Myocyte (in vitro differentiated cells): Measurements from ENCODE around the gene GABRB1. TPM values are rescaled to one million over a fixed set of nuclear protein-coding genes. Genes with fewer than 3 reads are reported as not detected.

ENCODE experiments used
- DNase-seq: peaks from one replicate; pipeline ENCODE4 v3.0.0-alpha.2; 2012; ENCODE audit warnings: low read depth
- total RNA-seq: library from RNA; depleted of rRNA; stranded (reverse); fragments of >200 nt; gene quantifications from 2 replicates; pipeline ENCODE4 v1.2.3, GENCODE V29; 2014

The GABRB1 gene
- total RNA-seq, 1 donor from 2014 or later, result not detected

DNA sequence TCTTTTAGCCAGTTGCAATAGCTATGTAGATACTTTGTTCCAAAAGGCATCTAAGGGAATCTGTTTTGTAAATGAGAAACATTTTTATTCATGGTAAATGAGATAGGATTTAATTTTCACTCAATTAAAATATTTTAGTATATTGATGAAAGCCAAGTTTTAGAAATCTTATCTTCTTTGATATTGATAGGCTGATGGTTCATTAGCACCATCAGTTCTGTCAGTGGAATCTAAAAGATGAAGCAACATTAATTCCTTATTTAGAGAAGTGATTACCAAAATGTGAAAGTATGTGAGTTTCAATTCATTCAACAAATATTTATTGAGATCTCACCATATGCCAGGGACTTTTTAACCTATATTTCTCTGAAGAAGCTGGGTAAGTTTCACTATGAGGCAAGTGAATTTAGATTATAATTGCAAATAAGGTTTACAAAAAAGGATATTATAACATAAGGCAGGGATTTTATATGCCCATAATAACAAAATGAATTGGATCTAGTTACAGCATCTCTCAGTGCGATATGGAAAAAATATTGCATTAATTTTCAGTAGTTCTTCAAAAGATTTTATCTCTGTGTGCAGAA lies 79.3 kb downstream of the GABRB1 start:
- DNase-seq, result no peak

GRCh38 chr4:47118192-47118929 lies 87.0 kb downstream of the GABRB1 start:
- DNase-seq, result no peak

DNA sequence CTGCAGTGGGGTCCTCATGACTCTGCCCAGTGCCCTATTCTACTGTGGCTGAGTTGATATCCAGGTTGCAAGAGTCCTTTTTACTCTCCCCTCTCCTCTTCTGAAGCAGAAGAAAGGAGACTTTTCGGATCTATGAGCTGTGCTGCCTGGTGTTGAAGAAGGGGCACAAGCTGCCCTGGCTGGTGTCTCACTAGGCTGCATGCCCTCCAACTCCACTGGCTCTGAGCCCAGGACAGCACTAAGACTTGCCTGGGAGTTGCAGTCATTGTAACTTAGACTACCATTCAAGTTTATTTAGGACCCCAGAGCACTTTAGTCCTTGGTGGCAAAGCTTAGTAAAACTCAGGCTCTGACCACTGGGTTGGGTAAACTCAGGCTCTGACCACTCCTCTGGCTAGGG lies 89.4 kb downstream of the GABRB1 start:
- no peak for DNase-seq

DNA sequence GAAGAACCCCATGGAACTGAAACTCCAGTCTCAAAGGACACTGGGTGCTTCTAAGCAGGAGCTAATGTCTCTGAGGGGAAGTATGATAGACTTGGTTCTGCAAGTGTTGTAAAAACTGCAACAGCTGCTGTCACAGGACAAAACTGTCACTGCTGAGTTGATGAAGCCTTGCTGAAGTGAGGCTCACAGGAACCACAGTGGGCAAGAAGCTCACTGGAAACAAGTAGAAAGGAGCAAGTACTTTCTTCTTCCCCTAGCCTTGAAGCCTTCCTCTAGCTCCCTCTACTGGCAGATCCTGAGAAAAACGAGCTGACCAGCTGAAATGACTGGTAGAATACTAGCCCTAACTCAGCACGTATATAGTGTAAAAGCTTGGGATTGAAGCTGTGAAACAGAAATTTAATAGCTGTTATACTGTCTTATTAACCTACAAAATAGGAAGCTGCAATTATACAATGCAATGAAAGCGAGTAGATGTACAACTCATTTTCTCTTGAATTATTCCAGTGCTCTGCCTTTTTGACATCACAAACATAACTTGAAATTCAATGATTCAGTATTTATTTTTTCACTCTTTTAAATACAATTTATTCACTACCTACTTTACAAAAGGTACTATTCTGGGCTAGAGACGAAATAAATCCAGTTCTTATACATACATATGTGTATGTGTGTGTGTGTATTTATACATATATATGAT lies 91.4 kb downstream of the GABRB1 start:
- DNase-seq, result peak; percentile 88

GRCh38 chr4:47128991-47129390 lies 97.6 kb downstream of the GABRB1 start:
- no peak for DNase-seq

DNA sequence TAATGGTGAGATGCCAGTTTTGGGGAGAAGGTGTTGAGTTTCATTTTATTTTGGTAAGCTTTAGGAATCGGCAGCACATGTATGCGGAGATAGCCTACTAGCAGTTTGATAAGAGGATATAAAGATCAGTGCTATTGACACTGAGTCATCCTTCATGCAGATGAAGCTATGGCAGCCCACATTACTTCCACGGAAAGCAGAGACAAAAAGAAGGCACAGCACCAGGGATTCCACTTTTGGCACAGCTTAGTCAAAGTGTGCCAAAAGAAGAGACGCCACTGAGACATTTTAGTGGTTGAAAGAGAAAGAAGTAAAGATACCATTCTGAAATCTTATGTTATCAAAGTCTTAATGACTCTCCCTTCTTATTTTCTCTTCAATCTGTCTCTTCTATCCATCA lies 103.8 kb downstream of the GABRB1 start:
- no peak for DNase-seq

DNA sequence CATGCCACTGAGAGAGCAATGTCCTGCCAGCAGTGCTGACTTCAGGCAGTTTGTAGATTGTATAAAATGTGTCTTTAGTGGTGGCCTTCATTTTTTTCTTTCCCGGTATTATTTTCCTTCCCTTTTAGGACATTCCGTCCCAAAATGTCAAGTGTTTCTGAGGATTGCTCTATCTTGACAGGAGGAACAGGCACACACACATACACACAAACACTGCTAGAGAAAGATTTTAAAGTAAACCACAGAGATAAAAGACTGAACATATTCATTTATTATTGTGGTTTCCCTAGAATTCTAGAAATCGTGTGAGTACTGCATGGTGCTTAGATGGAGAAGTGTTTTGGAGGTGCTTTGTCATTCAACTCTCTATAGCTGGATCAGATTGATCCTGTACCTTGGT lies 111.9 kb downstream of the GABRB1 start:
- DNase-seq, result no peak

- peak; percentile 41 for DNase-seq
Observed at GRCh38 chr4:47145630-47146029, 114.3 kb downstream of the GABRB1 start.

- DNase-seq, result no peak
Observed at GRCh38 chr4:47154816-47155370, 123.5 kb downstream of the GABRB1 start.

DNA sequence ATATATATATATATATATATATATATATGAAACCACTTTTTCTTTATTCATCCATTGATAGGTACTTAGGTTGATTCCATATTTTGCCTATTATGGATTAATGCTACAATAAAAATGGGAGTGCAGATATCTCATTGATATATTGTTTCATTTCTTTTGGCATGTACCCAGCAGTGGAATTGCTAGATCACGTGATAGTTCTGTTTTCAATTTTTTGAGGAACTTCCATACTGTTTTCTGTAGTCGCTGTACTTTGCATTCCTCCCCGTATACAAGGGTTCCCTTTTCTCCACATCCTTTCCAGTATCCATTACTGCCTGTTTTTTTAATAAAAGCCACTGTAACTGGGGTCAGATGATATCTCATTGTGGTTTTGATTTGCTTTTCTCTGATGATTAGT lies 124.6 kb downstream of the GABRB1 start:
- DNase-seq, result no peak

DNA sequence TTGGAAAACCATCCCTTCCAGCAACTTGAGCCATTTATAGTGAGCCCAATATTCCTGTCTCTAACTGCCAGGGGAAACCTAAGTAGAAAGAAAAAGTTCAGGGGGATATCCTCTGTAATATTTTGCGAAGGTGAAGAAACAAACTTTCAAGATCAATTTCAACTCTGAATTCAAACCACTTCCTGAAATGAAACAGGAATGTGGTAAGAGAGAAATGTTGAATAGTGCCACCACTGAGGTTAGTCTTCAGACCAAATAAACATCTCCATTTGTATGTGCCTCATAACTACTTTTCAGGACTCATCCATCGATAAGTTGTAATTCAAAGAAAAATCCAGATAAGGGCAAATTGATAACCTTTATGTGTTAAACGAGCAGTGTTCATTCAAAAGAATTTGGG lies 128.7 kb downstream of the GABRB1 start:
- DNase-seq, result no peak

DNA sequence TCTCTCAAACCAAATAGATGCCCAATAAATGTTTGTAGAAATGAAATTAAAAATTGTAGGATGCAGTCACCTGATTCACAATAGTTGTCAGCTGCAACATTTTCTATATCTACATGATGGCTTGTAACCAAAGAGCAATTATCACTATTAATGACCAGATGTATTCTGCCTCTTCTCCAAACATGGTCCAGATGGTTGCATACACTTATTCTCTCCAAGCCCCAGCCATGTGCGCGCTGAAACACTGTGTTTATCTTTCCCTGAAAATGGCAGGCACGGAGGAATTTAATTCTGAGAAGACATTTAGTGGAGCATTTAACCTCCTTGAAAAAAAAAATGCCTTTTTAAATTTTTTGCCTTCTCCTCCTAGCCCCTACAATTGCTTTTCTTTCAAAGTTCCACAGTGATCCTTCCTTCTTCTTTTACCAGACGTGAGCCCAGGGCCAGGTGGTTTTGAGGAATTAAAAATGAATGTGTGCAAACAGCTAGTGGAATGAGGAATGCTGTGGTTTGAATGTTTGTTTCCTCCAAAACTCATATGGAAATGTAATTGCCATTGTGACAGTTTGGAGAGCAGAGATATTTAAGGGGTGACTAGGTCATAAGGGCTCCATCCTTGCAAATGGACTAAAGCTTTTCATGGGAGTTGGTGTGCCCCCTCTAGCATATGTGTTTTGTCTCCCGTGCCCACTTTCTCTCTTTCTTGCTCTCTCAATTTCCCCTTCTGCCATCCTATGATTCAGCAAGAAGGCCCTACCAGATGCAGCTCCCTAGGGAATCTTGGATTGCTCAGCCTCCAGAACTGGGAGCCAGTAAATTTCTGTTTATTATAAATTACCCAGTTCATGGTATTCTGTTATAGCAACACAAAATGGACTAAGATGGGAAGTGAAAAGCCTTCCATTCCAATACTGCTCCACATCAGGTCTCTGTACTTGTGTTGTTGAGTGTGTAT lies 136.0 kb downstream of the GABRB1 start:
- peak; percentile 13 for DNase-seq

- no peak for DNase-seq
Observed at GRCh38 chr4:47184083-47184482, 152.7 kb downstream of the GABRB1 start.

GRCh38 chr4:47185761-47186160 lies 154.4 kb downstream of the GABRB1 start:
- no peak for DNase-seq

- DNase-seq, result no peak
Observed at GRCh38 chr4:47187608-47188007, 156.2 kb downstream of the GABRB1 start.

DNA sequence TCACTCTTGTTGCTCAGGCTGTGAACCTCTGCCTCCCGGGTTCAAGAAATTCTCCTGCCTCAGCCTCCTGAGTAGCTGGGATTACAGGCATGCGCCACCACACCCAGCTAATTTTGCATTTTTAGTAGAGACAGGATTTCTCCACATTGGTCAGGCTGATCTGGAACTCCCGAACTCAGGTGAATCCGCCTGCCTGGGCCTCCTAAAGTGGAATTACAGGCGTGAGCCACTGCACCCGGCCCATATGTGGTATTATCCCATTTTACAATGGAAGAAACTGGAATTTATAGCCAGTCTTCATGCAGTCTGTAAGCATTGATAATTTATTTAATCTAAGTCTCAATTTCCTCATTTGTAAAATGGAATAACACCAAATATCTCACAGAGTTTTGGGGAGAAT lies 161.8 kb downstream of the GABRB1 start:
- no peak for DNase-seq

DNA sequence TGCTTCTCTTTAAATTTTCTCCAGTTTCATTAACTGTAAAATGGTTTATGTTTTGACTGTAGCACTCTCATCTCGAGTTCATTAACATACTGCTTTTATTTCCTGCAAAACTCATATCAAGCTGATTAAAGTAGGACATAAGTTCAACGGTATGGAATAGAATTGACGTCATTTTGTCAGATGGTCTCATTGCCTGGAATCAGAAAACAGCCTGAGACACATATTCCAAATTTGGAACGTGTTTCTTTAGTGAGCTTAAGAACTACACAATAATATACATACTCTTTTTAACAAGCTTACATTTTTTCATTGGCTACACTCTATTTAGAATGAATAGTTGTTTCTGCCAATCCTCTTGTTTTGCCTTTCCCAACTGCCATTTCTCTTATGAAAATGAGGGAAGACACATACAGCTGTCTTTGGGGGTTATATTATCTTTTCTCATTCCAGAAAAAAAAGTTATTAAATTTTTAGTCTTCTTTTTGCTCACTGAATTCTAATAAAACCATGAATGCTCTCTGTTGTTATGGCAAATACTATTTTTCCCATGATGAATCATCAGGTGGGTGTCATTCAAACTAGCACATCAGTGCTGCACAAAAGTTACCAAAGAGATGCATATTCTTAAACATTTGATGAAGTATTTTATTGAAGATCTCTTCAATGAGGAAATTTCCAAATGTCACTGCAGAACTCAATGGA lies 162.8 kb downstream of the GABRB1 start:
- DNase-seq, result peak; percentile 27

DNA sequence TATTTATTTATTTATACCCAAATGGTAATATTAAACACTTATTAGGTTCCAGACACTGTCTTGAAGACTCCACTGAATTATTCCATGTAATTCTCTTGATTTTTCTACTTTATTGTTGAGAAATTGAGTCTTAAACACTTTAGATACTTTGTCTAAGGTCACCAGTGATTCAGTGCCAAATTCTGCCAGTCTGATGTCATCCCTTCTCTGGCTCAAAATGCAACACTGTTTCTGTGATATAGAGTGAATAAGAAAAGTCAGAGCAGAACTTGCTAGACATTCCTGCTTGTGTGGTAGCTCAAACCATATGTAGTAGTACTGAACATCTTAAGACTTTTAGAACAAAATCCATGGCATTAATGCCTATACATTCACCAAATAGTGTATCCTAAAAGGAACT lies 164.3 kb downstream of the GABRB1 start:
- DNase-seq, result no peak

GRCh38 chr4:47198791-47199190 lies 167.4 kb downstream of the GABRB1 start:
- DNase-seq, result no peak

DNA sequence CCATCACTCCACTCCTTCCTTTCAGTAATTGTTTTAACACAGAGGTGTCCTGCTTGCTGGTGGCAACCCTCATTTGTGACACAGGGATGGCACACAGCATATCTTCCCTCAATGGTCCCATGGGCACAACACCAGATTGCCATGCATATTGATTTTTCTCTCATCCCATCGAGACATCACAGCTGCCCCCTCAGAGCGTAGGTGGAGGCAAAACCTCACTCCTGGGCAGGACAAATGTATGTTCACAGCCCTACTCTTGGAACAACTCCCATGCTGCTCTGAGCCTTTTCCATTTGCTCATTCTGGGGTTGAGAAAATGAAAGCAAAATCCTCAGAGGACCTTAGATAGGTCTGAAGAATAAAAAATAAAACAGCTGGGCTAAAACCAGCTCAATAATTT lies 172.2 kb downstream of the GABRB1 start:
- no peak for DNase-seq
